ENCODE measurements around the gene MYO16. TPM values are rescaled to one million over a fixed set of nuclear protein-coding genes. Genes with fewer than 3 reads are reported as not detected.

Gene MYO16
- total and polyA plus RNA-seq, 7 donors, result under 0.01 to 0.33 (median 0.28) TPM; not detected in 2

DNA sequence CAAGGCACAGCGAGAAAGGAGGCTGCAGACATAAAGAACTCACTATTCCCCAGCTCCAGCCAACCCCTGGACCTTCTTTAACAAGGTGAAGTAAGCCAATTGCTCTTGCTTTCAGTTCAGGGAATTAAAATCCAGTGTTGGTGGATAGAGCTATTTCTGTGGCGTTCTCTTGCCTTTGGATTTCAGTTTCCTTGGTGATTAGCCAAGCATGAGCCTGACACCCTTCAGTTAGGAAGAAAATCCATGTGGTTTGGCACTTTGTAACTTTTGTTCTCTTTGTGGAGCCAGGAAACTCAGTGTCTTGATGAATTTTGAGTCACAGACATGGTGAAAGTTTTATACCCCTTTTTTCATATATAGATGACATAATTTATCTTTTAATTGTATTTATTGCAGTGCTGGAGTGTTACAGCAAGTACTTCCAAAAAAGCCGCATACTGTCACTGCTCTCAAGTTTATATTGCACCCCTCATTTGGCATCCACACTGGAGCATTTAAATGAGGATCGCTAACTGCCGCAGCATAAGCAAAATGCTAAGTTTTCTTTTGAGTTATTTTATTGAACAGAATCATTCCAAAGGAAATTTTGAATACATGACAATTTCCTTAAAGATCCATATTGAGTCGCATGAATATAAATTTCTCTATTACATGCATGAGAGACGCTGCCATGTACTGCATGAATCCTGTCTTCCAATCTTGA, 406.8 kb downstream of the MYO16 start:
- Histone ChIP-seq H3K4me1 (no peaks in the 10 kb centered on the region), H3K27me3 (no peaks in the 10 kb centered on the region), H3K4me3 (no peak overlapping the region), H3K9me3 (no peaks in the 10 kb centered on the region), H3K27ac (no peak overlapping the region), H3K36me3 (no peaks in the 10 kb centered on the region)
- DNase-seq, result no peak
- TF ChIP-seq POLR2AphosphoS5 (IDR thresholded peaks at IDR 0.05), result no peak
- TF ChIP-seq, protein P1, sequence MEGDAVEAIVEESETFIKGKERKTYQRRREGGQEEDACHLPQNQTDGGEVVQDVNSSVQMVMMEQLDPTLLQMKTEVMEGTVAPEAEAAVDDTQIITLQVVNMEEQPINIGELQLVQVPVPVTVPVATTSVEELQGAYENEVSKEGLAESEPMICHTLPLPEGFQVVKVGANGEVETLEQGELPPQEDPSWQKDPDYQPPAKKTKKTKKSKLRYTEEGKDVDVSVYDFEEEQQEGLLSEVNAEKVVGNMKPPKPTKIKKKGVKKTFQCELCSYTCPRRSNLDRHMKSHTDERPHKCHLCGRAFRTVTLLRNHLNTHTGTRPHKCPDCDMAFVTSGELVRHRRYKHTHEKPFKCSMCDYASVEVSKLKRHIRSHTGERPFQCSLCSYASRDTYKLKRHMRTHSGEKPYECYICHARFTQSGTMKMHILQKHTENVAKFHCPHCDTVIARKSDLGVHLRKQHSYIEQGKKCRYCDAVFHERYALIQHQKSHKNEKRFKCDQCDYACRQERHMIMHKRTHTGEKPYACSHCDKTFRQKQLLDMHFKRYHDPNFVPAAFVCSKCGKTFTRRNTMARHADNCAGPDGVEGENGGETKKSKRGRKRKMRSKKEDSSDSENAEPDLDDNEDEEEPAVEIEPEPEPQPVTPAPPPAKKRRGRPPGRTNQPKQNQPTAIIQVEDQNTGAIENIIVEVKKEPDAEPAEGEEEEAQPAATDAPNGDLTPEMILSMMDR (IDR thresholded peaks at IDR 0.05), result no peak
- no peak for TF ChIP-seq EP300 (IDR thresholded peaks at IDR 0.05)
- WGBS, 2 donors, result 81% methylated on average over 7 of the region's 7 CpGs
- intact Hi-C loops (cut with DNase I), result no loop called here

- WGBS, 2 donors, result 65 to 82% methylated on average over 3 of the region's 3 CpGs
- Histone ChIP-seq H3K36me3 (no peaks in the 10 kb centered on the region), H3K27ac (no peak overlapping the region), H3K4me3 (no peak overlapping the region), H3K4me1 (no peaks in the 10 kb centered on the region), H3K9me3 (no peaks in the 10 kb centered on the region), H3K27me3 (no peaks in the 10 kb centered on the region)
- intact Hi-C loops (cut with DNase I), result no loop called here
- TF ChIP-seq, protein P1 (IDR thresholded peaks at IDR 0.05), result no peak
- TF ChIP-seq POLR2A (IDR thresholded peaks at IDR 0.05), result no peak
- TF ChIP-seq EP300 (IDR thresholded peaks at IDR 0.05), result no peak
- TF ChIP-seq POLR2AphosphoS5 (IDR thresholded peaks at IDR 0.05), result no peak
- DNase-seq, result no peak
These were observed 414.2 kb downstream of the MYO16 start for GRCh38 chr13:109043636-109044035.

GRCh38 chr13:109055850-109056249, 426.4 kb downstream of the MYO16 start:
- H3K36me3 ChIP-seq, result no peaks in the 10 kb centered on the region
- H3K27ac ChIP-seq, result no peak overlapping the region
- intact Hi-C loops (cut with DNase I), result no loop called here
- no peak overlapping the region for H3K4me3 ChIP-seq
- no peaks in the 10 kb centered on the region for H3K27me3 ChIP-seq
- no peaks in the 10 kb centered on the region for H3K9me3 ChIP-seq
- no peaks in the 10 kb centered on the region for H3K4me1 ChIP-seq
- TF ChIP-seq POLR2A (IDR thresholded peaks at IDR 0.05) (no peak), EP300 (IDR thresholded peaks at IDR 0.05) (no peak)
- no peak for DNase-seq

- TF ChIP-seq POLR2A (IDR thresholded peaks at IDR 0.05) (no peak), POLR2AphosphoS5 (IDR thresholded peaks at IDR 0.05) (no peak), EP300 (IDR thresholded peaks at IDR 0.05) (no peak)
- TF ChIP-seq, protein P1 (IDR thresholded peaks at IDR 0.05), result no peak
- Histone ChIP-seq H3K4me3 (no peak overlapping the region), H3K9me3 (no peaks in the 10 kb centered on the region), H3K36me3 (no peaks in the 10 kb centered on the region), H3K27me3 (no peaks in the 10 kb centered on the region), H3K4me1 (no peaks in the 10 kb centered on the region), H3K27ac (no peak overlapping the region)
- intact Hi-C loops (cut with DNase I), result no loop called here
- DNase-seq, result no peak
- WGBS, 2 donors, result 67 to 72% methylated on average over 5 of the region's 5 CpGs
These were observed 428.7 kb downstream of the MYO16 start for GRCh38 chr13:109058087-109058486.

GRCh38 chr13:109072505-109072904, 443.1 kb downstream of the MYO16 start:
- no peaks in the 10 kb centered on the region for H3K4me1 ChIP-seq
- DNase-seq, result no peak
- intact Hi-C loops (cut with DNase I), result no loop called here
- H3K4me3 ChIP-seq, result no peak overlapping the region
- H3K36me3 ChIP-seq, result no peaks in the 10 kb centered on the region
- 87 to 90% methylated on average over 3 of the region's 3 CpGs for WGBS, 2 donors
- no peak overlapping the region for H3K27ac ChIP-seq
- peaks cover 0 to 5% (median 0%) of the 10 kb centered on the region in 4 donors for H3K9me3 ChIP-seq
- no peaks in the 10 kb centered on the region for H3K27me3 ChIP-seq
- TF ChIP-seq, protein P1 (IDR thresholded peaks at IDR 0.05), result no peak
- TF ChIP-seq EP300 (IDR thresholded peaks at IDR 0.05) (no peak), POLR2AphosphoS5 (IDR thresholded peaks at IDR 0.05) (no peak), POLR2A (IDR thresholded peaks at IDR 0.05) (no peak)
